Keratinocyte (primary cell): ENCODE measurements around the gene PAX5. TPM values are rescaled to one million over a fixed set of nuclear protein-coding genes. Genes with fewer than 3 reads are reported as not detected.

Experiments used
- DNase-seq: peaks from one replicate; pipeline ENCODE4 v3.0.0-alpha.2; 2011; ENCODE audit warnings: low read depth, missing footprints, low spot score
- FAIRE-seq: peaks from 2 replicates; lab custom pipeline; 2011; peaks lifted over from hg19 to GRCh38; lab: Jason Lieb, UNC
- H2AFZ ChIP-seq: 2 replicates; pipeline ENCODE4 v1.6.0; 2012; ENCODE audit warnings: low read length, control low read depth, inconsistent platforms; ENCODE audit not compliant: control insufficient read depth
- H3K27ac ChIP-seq: 2 replicates; pipeline ENCODE4 v1.5.1; 2011; ENCODE audit warnings: low read length; ENCODE audit not compliant: control insufficient read depth, insufficient read depth
- H3K27me3 ChIP-seq: 3 replicates; pipeline ENCODE4 v1.6.0; 2011; ENCODE audit warnings: low read length; ENCODE audit not compliant: control insufficient read depth, insufficient read depth; ENCODE audit errors: extremely low read depth
- H3K36me3 ChIP-seq, 2 experiments: 2 replicates in 1 of 2; 3 replicates in 1 of 2; pipeline ENCODE4 v1.5.1; 2011; ENCODE audit warnings: low read length in 2 of 2, mild to moderate bottlenecking in 1 of 2; ENCODE audit not compliant: control insufficient read depth in 2 of 2, insufficient read depth in 2 of 2; ENCODE audit errors: extremely low read depth in 1 of 2
- H3K4me1 ChIP-seq: 3 replicates; pipeline ENCODE4 v1.5.1; 2011; ENCODE audit warnings: low read length; ENCODE audit not compliant: control insufficient read depth, insufficient read depth; ENCODE audit errors: extremely low read depth
- H3K4me2 ChIP-seq: 3 replicates; pipeline ENCODE4 v1.6.0; 2011; ENCODE audit warnings: low read depth, low read length; ENCODE audit not compliant: control insufficient read depth, insufficient read depth; ENCODE audit errors: extremely low read depth
- H3K4me3 ChIP-seq, 3 experiments: fragments of 200-600 bp in 1 of 3; sonication (generic) in 1 of 3; 2 replicates in 2 of 3; 3 replicates in 1 of 3; pipeline ENCODE4 v1.5.1; 2011 to 2016; ENCODE audit warnings: low read length in 3 of 3, mild to moderate bottlenecking in 3 of 3, control low read depth in 2 of 3, inconsistent platforms in 1 of 3, low read depth in 1 of 3, mixed read lengths in 1 of 3, mixed run types in 1 of 3, moderate library complexity in 1 of 3; ENCODE audit not compliant: control insufficient read depth in 2 of 3, insufficient read depth in 2 of 3; ENCODE audit errors: extremely low read depth in 1 of 3
- H3K79me2 ChIP-seq: 2 replicates; pipeline ENCODE4 v1.6.0; 2012; ENCODE audit warnings: low read length; ENCODE audit not compliant: control insufficient read depth, insufficient read depth
- H3K9ac ChIP-seq: 3 replicates; pipeline ENCODE4 v1.6.0; 2011; ENCODE audit warnings: low read length; ENCODE audit not compliant: control insufficient read depth, insufficient read depth; ENCODE audit errors: extremely low read depth
- H3K9me1 ChIP-seq: 3 replicates; pipeline ENCODE4 v1.6.0; 2011; ENCODE audit warnings: low read length; ENCODE audit not compliant: control insufficient read depth, insufficient read depth; ENCODE audit errors: extremely low read depth
- H3K9me3 ChIP-seq: 2 replicates; pipeline ENCODE4 v1.5.1; 2012; ENCODE audit warnings: low read depth, low read length; ENCODE audit not compliant: control insufficient read depth
- H4K20me1 ChIP-seq: 3 replicates; pipeline ENCODE4 v1.6.0; 2011; ENCODE audit warnings: low read length; ENCODE audit not compliant: control insufficient read depth, insufficient read depth; ENCODE audit errors: extremely low read depth
- EZH2 ChIP-seq: IDR thresholded peaks from one replicate; pipeline ENCODE4 v1.6.1; 2012; ENCODE audit warnings: inconsistent platforms, mild to moderate bottlenecking, low read length, moderate library complexity
- dilution Hi-C: fragments of 300-500 bp; cut with MboI; formaldehyde crosslinking; loops from one replicate; pipeline ENCODE4 v1.7.0; 2020; ENCODE audit warnings: low sequenced_read_pairs; ENCODE audit not compliant: extremely low pct_ligation_motif_present
- polyA plus RNA-seq, 5 experiments: library from polyadenylated mRNA; depleted of rRNA in 3 of 5; stranded (reverse) in 3 of 5; stranded (forward) in 1 of 5; unstranded in 1 of 5; fragments of >200 nt; gene quantifications; 1 replicate in 1 of 5; 2 replicates in 3 of 5; 3 replicates in 1 of 5; pipeline versions ENCODE4 v1.2.1 to v1.2.3, GENCODE V29; 2011 to 2012; ENCODE audit warnings: missing spikeins in 2 of 5, low read depth in 1 of 5, low replicate concordance in 1 of 5
- TF ChIP-seq, protein P1 (sequence below), 3 experiments: IDR thresholded peaks in 1 of 3; conservative IDR thresholded peaks in 1 of 3; optimal IDR thresholded peaks in 1 of 3; 2 replicates in 2 of 3; 3 replicates in 1 of 3; pipeline versions ENCODE3 to v1.5.1; 2011; ENCODE audit warnings: low read length in 3 of 3, mild to moderate bottlenecking in 3 of 3, moderate library complexity in 2 of 3, control low read depth in 1 of 3, inconsistent platforms in 1 of 3; ENCODE audit not compliant: insufficient read depth in 2 of 3; ENCODE audit errors: extremely low read depth in 1 of 3

The PAX5 gene
- polyA plus RNA-seq, 1 donor (not counting 4 experiments of a cell fraction or from before 2014, with no cell fraction given): not detected

DNA sequence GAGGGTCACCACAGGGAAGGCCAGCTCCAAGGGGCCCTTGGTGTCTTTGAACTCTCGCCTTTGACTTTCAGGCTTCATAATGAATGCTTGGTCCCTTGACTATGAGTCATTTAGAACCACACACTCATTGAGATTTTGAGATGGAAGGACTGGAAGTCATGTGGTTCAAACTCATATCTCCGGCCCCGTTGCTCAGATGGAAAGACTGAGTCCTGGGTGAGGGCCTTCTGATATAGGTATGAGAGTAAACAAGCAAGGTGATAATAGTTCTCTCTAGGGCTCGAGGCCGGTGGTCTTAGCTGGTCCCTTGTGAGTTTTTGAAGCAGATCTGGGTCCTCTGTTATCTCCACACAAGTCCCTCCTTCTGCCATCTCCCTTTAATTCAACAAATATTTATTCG lies 210.6 kb downstream of the PAX5 start:
- H3K4me3 ChIP-seq: no peak overlapping the region
- TF ChIP-seq, protein P1, sequence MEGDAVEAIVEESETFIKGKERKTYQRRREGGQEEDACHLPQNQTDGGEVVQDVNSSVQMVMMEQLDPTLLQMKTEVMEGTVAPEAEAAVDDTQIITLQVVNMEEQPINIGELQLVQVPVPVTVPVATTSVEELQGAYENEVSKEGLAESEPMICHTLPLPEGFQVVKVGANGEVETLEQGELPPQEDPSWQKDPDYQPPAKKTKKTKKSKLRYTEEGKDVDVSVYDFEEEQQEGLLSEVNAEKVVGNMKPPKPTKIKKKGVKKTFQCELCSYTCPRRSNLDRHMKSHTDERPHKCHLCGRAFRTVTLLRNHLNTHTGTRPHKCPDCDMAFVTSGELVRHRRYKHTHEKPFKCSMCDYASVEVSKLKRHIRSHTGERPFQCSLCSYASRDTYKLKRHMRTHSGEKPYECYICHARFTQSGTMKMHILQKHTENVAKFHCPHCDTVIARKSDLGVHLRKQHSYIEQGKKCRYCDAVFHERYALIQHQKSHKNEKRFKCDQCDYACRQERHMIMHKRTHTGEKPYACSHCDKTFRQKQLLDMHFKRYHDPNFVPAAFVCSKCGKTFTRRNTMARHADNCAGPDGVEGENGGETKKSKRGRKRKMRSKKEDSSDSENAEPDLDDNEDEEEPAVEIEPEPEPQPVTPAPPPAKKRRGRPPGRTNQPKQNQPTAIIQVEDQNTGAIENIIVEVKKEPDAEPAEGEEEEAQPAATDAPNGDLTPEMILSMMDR (optimal IDR thresholded peaks at IDR 0.05 in 1 of 3, IDR thresholded peaks at IDR 0.05 in 1 of 3, conservative IDR thresholded peaks at IDR 0.05 in 1 of 3; ENCODE audit: extremely low read depth in 1 of 3, insufficient read depth in 2 of 3, low read length in 3 of 3): no peak
- TF ChIP-seq EZH2: no peak
- H3K4me2 ChIP-seq: no peak overlapping the region
- no peak overlapping the region for H3K27ac ChIP-seq
- DNase-seq (no peak), FAIRE-seq (no peak)
- H3K27me3 ChIP-seq: peaks cover 51% of the 10 kb centered on the region
- H2AFZ ChIP-seq: no peak overlapping the region
- H3K9ac ChIP-seq: no peak overlapping the region
- no peaks in the 10 kb centered on the region for H3K9me3 ChIP-seq
- no peaks in the 10 kb centered on the region for H3K79me2 ChIP-seq
- dilution Hi-C loops: no loop called here
- H3K36me3 ChIP-seq: no peaks in the 10 kb centered on the region
- no peaks in the 10 kb centered on the region for H3K9me1 ChIP-seq
- H3K4me1 ChIP-seq: no peaks in the 10 kb centered on the region
- no peaks in the 10 kb centered on the region for H4K20me1 ChIP-seq

DNA sequence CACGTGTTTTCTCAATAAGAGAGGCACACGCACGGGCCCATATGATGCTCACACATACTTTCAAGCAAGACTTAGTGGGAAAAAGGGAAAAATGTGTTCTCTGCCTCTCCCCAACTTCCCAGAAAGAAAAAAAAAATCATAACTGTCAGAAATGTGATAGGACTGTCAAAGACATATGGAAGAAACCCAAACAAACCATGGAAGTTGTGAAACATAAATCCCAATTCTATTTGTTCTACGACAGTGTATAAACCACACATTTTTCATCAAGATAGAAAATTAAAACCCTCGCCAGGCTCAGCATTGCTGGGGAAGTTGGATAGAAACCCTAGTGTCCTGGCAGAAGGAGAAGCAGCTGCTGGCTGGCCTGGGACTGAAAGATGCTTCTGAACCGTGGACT lies 211.9 kb downstream of the PAX5 start:
- FAIRE-seq (no peak), DNase-seq (no peak)
- Histone ChIP-seq H3K9ac (no peak overlapping the region), H3K27ac (no peak overlapping the region), H3K4me1 (no peaks in the 10 kb centered on the region), H3K36me3 (no peaks in the 10 kb centered on the region), H3K9me3 (no peaks in the 10 kb centered on the region), H3K27me3 (peaks cover 50% of the 10 kb centered on the region), H3K4me3 (no peak overlapping the region), H4K20me1 (no peaks in the 10 kb centered on the region), H3K9me1 (no peaks in the 10 kb centered on the region), H2AFZ (no peak overlapping the region), H3K4me2 (no peak overlapping the region), H3K79me2 (no peaks in the 10 kb centered on the region)
- TF ChIP-seq EZH2: no peak
- TF ChIP-seq, protein P1 (optimal IDR thresholded peaks at IDR 0.05 in 1 of 3, IDR thresholded peaks at IDR 0.05 in 1 of 3, conservative IDR thresholded peaks at IDR 0.05 in 1 of 3; ENCODE audit: extremely low read depth in 1 of 3, insufficient read depth in 2 of 3, low read length in 3 of 3): no peak
- dilution Hi-C loops: no loop called here
